IPS-15b (cell line): ENCODE data around the gene SPEN.

Source experiments
- H3K27me3 ChIP-seq: one replicate; pipeline ENCODE4 v1.6.1; 2013; ENCODE audit warnings: low read length; ENCODE audit not compliant: control insufficient read depth, insufficient read depth
- H3K36me3 ChIP-seq: one replicate; pipeline ENCODE4 v1.6.1; 2013; ENCODE audit warnings: low read length; ENCODE audit not compliant: control insufficient read depth, insufficient read depth
- H3K4me1 ChIP-seq: one replicate; pipeline ENCODE4 v1.6.1; 2013; ENCODE audit warnings: mild to moderate bottlenecking, low read length; ENCODE audit not compliant: control insufficient read depth, insufficient read depth
- H3K4me3 ChIP-seq: one replicate; pipeline ENCODE4 v1.5.1; 2013; ENCODE audit warnings: low read depth, low read length
- H3K9ac ChIP-seq: one replicate; pipeline ENCODE4 v1.6.1; 2013; ENCODE audit warnings: low read depth, mild to moderate bottlenecking, low read length
- H3K9me3 ChIP-seq: one replicate; pipeline ENCODE4 v1.6.1; 2013; ENCODE audit warnings: mild to moderate bottlenecking, low read length; ENCODE audit not compliant: control insufficient read depth, insufficient read depth

Gene SPEN

GRCh38 chr1:15950763-15951295, 103.3 kb downstream of the SPEN start:
- Histone ChIP-seq H3K27me3 (no peaks in the 10 kb centered on the region), H3K36me3 (peaks cover 13% of the 10 kb centered on the region), H3K4me1 (peaks cover 2% of the 10 kb centered on the region), H3K9ac (no peak overlapping the region), H3K9me3 (no peaks in the 10 kb centered on the region), H3K4me3 (no peak overlapping the region)

DNA sequence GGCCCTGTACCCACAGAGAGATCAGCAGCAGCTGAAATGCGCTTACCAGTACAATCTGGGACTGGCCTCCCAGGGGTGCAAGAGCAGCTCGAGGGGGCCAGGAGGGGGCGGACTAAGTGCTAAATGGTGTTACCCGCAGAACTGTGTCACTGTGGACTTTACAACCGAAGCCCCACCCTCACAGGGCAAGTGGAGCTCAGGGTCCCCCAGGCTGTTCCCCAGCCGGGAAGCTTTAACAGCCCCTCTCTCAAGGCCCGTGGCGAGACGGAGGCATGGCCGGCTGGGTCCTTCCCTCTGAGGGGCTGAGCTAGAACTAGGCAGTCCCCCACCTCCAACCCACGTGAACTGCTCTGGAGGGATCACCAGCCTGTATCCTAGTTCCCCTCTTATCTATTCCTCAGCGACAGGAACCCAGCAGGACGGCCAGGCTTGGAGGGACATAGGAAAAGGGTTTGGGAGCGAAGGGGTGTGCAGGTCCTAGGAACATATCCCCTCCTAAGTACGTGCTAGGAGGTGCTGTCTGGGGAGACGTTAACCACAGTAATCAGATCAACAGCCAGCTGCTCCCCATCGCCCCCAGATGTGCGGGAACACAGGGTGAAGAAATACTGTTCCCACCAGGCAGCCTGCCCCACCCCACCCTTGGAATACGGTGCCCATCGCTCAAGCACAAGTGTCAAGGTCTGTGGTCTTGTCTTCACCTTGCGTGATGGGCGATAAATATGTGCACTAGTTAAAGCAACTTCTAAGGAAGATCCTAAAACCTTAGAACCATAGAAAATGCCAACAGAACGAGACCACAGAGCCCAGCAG, 104.0 kb downstream of the SPEN start:
- Histone ChIP-seq H3K27me3 (no peaks in the 10 kb centered on the region), H3K4me3 (no peak overlapping the region), H3K9me3 (no peaks in the 10 kb centered on the region), H3K9ac (no peak overlapping the region), H3K4me1 (peaks cover 2% of the 10 kb centered on the region), H3K36me3 (peaks cover 7% of the 10 kb centered on the region)

DNA sequence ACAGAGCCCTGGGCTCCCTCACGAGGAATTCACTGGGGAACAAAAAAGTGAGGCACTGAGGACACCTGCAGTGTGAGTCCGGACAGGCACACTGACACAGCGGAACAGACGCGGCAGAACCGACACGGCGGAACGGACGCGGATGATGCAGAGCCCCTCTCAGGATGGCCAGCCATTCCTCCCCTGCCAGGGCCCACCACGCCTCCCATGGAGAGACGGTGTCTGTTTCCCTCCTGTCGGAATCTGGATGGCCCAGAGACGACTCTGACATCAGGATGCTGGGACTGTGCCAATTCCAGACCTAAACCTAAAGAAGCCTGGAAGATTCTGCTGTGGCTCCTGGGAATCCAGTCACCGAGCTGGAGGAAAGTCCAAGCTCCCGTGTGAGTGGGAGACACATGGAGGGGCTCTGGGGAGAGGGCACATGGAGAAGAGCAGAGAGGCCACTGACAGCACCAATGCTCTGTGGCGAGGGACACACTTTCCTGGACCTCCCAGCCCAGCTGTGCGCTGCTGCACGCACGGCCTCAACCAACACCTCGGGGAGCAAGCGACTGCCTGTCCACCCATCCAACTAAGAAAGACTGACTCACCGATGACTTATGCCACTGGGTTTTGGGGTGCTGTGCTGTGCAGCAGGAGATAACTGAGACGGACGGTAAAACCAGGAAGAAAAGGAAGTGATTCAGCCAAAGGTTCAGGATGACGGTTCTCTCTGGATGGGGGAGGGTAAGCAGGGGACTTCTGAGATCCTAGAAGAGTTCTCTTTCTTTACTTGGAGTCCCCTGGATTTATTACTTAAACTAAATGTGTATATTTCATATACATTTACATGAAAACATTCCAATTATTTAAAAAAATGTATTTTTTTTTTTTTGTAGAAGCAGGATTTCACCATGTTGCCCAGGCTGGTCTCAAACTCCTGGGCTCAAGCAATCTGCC, 105.1 kb downstream of the SPEN start:
- Histone ChIP-seq H3K4me1 (peaks cover 2% of the 10 kb centered on the region), H3K27me3 (no peaks in the 10 kb centered on the region), H3K9ac (no peak overlapping the region), H3K9me3 (no peaks in the 10 kb centered on the region), H3K36me3 (no peaks in the 10 kb centered on the region), H3K4me3 (no peak overlapping the region)

DNA sequence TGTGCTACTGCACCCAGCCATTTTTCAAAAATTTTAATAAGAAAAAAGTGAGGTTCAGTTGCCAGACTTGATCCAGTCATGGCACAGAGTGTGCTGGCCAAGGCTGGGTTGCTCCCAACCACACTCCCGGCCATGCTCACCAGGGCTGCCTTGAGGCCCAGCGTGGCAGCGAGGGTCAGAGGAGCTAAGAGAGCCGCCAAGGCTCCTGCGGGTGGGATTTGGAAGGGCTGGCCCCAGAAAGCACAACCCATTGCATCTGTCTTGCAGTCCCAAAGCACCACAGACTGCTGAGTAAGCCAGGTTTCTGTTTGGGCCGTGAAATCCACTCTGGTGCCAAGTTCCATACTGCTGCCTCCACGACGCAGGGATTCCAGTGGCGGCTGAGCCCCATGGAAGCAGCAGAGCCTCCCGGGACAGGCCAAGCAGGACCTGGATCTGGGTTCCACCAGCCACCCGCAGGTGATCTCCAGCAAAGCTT, 105.8 kb downstream of the SPEN start:
- H3K36me3 ChIP-seq: no peaks in the 10 kb centered on the region
- H3K27me3 ChIP-seq: no peaks in the 10 kb centered on the region
- peaks cover 6% of the 10 kb centered on the region for H3K4me1 ChIP-seq
- H3K4me3 ChIP-seq: no peak overlapping the region
- H3K9me3 ChIP-seq: no peaks in the 10 kb centered on the region
- H3K9ac ChIP-seq: no peak overlapping the region

DNA sequence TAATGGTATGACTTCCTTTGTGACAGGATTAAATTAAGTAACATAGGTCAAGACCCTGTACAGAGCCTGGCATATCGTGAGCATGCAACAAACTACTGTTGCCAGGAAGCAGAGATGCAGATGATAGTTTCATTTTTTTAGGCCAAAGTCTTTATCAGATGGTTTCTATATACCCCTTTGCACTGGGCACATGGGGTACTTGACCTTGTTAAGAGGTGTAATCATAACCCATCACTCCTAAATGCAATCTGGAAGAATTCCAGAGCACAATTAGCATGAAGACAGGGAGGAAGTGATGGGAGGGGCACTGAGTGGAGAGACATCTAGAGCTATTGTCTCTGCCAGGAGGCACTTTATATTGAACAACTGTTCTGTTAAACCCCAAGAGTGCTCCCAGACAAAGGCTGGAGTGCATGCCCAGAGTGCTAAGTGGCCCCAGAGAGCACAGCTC, 106.3 kb downstream of the SPEN start:
- Histone ChIP-seq H3K4me3 (no peak overlapping the region), H3K4me1 (peaks cover 6% of the 10 kb centered on the region), H3K9me3 (no peaks in the 10 kb centered on the region), H3K36me3 (no peaks in the 10 kb centered on the region), H3K9ac (no peak overlapping the region), H3K27me3 (no peaks in the 10 kb centered on the region)

DNA sequence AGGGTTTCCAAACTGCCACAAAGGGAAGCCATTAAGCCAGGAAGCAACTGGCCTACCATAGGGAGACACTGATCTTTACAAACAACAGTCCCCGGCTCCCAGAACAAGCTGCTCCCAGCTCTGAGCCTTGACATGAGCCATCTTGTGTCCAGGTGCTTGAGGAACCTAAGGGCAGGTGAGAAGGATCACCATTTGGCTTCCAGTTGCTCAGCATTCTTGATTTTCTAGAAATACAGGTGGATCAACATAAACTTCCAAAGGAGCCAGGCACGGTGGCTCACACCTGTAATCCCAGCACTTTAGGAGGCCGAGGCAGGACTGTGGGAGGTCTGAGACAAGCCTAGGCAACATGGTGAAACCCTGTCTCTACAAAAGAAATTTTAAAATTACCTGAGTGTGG, 106.8 kb downstream of the SPEN start:
- no peaks in the 10 kb centered on the region for H3K27me3 ChIP-seq
- H3K9me3 ChIP-seq: no peaks in the 10 kb centered on the region
- no peak overlapping the region for H3K9ac ChIP-seq
- peaks cover 6% of the 10 kb centered on the region for H3K4me1 ChIP-seq
- no peaks in the 10 kb centered on the region for H3K36me3 ChIP-seq
- no peak overlapping the region for H3K4me3 ChIP-seq

DNA sequence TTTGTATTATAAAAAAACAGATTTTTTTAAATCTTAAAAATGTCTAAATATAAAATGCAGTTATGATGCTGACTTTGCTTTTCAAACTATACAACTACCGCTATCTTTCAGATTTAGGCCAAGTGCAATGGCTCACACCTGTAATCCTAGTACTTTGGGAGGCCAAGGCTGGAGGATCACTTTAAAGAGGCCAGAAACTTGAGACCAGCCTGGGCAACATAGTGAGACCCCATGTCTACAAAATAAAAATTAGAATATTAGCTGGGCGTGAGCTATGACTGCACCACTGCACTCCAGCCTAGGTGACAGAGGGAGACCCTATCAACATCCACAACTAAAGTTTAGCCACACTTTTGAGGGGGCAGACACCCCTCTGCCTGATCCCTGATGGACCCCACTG, 108.0 kb downstream of the SPEN start:
- H3K27me3 ChIP-seq: peaks cover 7% of the 10 kb centered on the region
- H3K4me3 ChIP-seq: no peak overlapping the region
- no peaks in the 10 kb centered on the region for H3K9me3 ChIP-seq
- peaks cover 3% of the 10 kb centered on the region for H3K4me1 ChIP-seq
- H3K36me3 ChIP-seq: no peaks in the 10 kb centered on the region
- no peak overlapping the region for H3K9ac ChIP-seq

DNA sequence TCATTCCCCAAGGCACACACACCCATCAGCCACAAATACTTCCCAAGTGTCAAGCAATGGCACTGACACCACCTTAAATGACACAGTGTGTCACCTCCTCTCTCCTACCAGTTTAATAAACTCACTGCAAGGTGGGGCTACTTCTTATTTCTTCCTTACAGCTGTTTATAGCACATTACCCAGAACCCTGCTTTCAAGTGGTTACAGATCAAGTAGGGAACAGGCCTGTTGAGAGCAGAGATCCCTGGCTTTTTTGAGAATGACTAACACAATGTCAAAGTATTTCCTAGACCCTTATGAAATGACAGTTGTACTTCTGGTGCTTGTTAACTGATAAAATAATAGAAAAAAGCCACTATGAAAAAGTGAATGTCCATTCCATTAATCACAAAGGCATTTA, 108.6 kb downstream of the SPEN start:
- no peak overlapping the region for H3K9ac ChIP-seq
- no peaks in the 10 kb centered on the region for H3K36me3 ChIP-seq
- peaks cover 8% of the 10 kb centered on the region for H3K27me3 ChIP-seq
- H3K4me1 ChIP-seq: peaks cover 5% of the 10 kb centered on the region
- no peak overlapping the region for H3K4me3 ChIP-seq
- no peaks in the 10 kb centered on the region for H3K9me3 ChIP-seq

DNA sequence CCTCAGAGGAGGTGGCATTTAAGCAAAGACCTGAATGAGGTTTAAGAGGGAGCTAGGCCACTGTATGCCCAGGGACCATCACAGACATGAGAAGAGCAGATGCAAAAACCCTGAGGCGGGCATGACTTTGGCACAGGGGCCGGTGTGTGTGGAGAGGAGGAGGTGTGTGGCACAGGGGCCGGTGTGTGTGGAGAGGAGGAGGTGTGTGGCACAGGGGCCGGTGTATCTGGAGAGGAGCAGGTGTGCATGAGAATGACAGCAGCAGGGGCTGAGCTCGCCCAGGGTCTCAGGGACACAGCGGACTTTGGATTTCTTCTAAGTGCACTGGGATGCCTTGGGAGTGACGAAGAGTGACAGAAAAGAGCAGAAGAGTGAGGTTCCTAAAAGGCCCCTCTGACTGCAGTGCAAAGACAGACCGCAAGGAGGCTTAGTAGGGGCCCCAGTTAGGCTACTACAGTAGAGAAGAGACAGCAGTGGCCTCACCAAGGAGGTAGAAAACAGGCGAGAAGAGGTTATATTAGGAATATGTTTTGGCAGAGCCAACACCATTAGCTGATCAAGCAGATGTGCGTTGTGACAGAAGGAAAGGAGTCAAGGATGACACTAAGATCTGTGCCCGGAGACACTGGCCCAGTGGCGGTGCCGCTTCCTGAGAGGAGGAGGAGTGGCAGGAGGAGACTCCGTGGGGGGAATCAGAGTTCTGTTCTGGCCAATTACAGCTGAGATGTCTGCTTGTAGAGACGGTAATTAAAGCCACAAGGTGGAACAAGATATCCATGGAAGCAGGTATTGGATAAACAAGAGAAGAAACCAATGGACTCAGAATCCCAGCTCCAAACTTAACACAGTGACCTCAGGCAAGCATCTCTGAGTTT, 110.0 kb downstream of the SPEN start:
- Histone ChIP-seq H3K9ac (no peak overlapping the region), H3K36me3 (no peaks in the 10 kb centered on the region), H3K27me3 (peaks cover 8% of the 10 kb centered on the region), H3K4me3 (no peak overlapping the region), H3K9me3 (no peaks in the 10 kb centered on the region), H3K4me1 (peaks cover 7% of the 10 kb centered on the region)

GRCh38 chr1:15958111-15958510, 110.6 kb downstream of the SPEN start:
- Histone ChIP-seq H3K27me3 (peaks cover 8% of the 10 kb centered on the region), H3K4me1 (peaks cover 7% of the 10 kb centered on the region), H3K9me3 (no peaks in the 10 kb centered on the region), H3K4me3 (no peak overlapping the region), H3K9ac (no peak overlapping the region), H3K36me3 (no peaks in the 10 kb centered on the region)

DNA sequence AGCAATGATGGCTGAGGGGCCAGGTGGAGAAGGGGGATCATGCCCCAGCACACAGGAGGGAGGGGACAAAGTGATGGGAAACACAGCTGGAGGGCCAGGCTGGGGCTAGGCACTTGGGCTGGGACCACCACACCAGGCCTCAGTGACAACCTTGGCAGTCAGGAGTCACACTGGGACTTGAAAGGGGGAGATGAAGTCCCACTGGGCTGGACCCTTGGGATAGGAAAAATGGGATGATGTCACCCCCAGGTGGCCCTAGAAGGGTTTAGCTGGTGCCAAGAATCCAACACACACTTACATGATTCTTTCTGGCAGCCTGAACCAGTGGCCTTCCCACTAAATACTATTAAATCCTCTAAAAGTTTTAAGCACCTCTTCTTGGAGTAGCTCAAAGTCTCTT, 111.3 kb downstream of the SPEN start:
- Histone ChIP-seq H3K36me3 (no peaks in the 10 kb centered on the region), H3K4me1 (peaks cover 7% of the 10 kb centered on the region), H3K9me3 (no peaks in the 10 kb centered on the region), H3K4me3 (no peak overlapping the region), H3K27me3 (peaks cover 8% of the 10 kb centered on the region), H3K9ac (no peak overlapping the region)
